ENCODE measurements around the gene PRCP. TPM values are rescaled to one million over a fixed set of nuclear protein-coding genes. Genes with fewer than 3 reads are reported as not detected.
A peak's percentile ranks its signal among the peaks of the same experiment; 100 is the strongest.

PRCP gene
- total RNA-seq, 1 donor from 2014 or later, result 62.0 TPM

GRCh38 chr11:82899957-82900276 is 313 bp downstream of the PRCP start:
- H3K4me3 Mint-ChIP-seq (ENCODE audit: unreplicated experiment), result peak overlapping the region; percentile 100
- Histone ChIP-seq H4K20me1 (ENCODE audit: insufficient read depth, low read length) (peaks cover 3% of the 10 kb centered on the region), H3K79me2 (ENCODE audit: insufficient read depth, low read length) (peaks cover 29% of the 10 kb centered on the region), H3K4me3 (ENCODE audit: insufficient read depth, low read depth, low read length) (peak overlapping the region; percentile 82), H3K9ac (ENCODE audit: low read length) (peak overlapping the region; percentile 84), H3K27ac (ENCODE audit: low read depth, low read length) (peak overlapping the region; percentile 61), H3K4me1 (ENCODE audit: insufficient read depth, low read length) (peaks cover 14% of the 10 kb centered on the region), H3K36me3 (ENCODE audit: insufficient read depth, low read length) (no peaks in the 10 kb centered on the region), H3K9me3 (ENCODE audit: insufficient read depth, low read depth, low read length) (no peaks in the 10 kb centered on the region), H3K4me2 (ENCODE audit: low read length) (peak overlapping the region; percentile 90), H2AFZ (ENCODE audit: low read depth, low read length) (peak overlapping the region; percentile 91), H3K27me3 (ENCODE audit: insufficient read depth, low read length) (no peaks in the 10 kb centered on the region)
- DNase-seq (ENCODE audit: low read depth) (no peak), FAIRE-seq (no peak)
- peaks cover 5% of the 10 kb centered on the region for H3K4me1 Mint-ChIP-seq (ENCODE audit: low read depth, unreplicated experiment)
- H3K27ac Mint-ChIP-seq (ENCODE audit: unreplicated experiment), result peak overlapping the region; percentile 16
- no peaks in the 10 kb centered on the region for H3K36me3 Mint-ChIP-seq (ENCODE audit: low read depth, unreplicated experiment)
- H3K27me3 Mint-ChIP-seq (ENCODE audit: low read depth, unreplicated experiment), result no peaks in the 10 kb centered on the region
- H3K9me3 Mint-ChIP-seq (ENCODE audit: unreplicated experiment), result peaks cover 4% of the 10 kb centered on the region
- no peak for TF ChIP-seq EZH2 (IDR thresholded peaks at IDR 0.05; ENCODE audit: insufficient read depth, low read length)

- DNase-seq (ENCODE audit: low read depth) (no peak), FAIRE-seq (no peak)
- peak overlapping the region; percentile 84 for H3K9ac ChIP-seq (ENCODE audit: low read length)
- no peaks in the 10 kb centered on the region for H3K36me3 ChIP-seq (ENCODE audit: insufficient read depth, low read length)
- H2AFZ ChIP-seq (ENCODE audit: low read depth, low read length), result peak overlapping the region; percentile 91
- no peaks in the 10 kb centered on the region for H3K36me3 Mint-ChIP-seq (ENCODE audit: low read depth, unreplicated experiment)
- H3K27ac Mint-ChIP-seq (ENCODE audit: unreplicated experiment), result peak overlapping the region; percentile 16
- no peaks in the 10 kb centered on the region for H3K27me3 Mint-ChIP-seq (ENCODE audit: low read depth, unreplicated experiment)
- H3K79me2 ChIP-seq (ENCODE audit: insufficient read depth, low read length), result peaks cover 24% of the 10 kb centered on the region
- peak overlapping the region; percentile 100 for H3K4me3 Mint-ChIP-seq (ENCODE audit: unreplicated experiment)
- peak overlapping the region; percentile 90 for H3K4me2 ChIP-seq (ENCODE audit: low read length)
- H3K4me1 Mint-ChIP-seq (ENCODE audit: low read depth, unreplicated experiment), result peaks cover 5% of the 10 kb centered on the region
- peaks cover 14% of the 10 kb centered on the region for H3K4me1 ChIP-seq (ENCODE audit: insufficient read depth, low read length)
- H3K9me3 Mint-ChIP-seq (ENCODE audit: unreplicated experiment), result peaks cover 4% of the 10 kb centered on the region
- no peak overlapping the region for H3K27ac ChIP-seq (ENCODE audit: low read depth, low read length)
- no peaks in the 10 kb centered on the region for H3K9me3 ChIP-seq (ENCODE audit: insufficient read depth, low read depth, low read length)
- H3K4me3 ChIP-seq (ENCODE audit: insufficient read depth, low read depth, low read length), result peak overlapping the region; percentile 82
- H3K27me3 ChIP-seq (ENCODE audit: insufficient read depth, low read length), result no peaks in the 10 kb centered on the region
- no peak for TF ChIP-seq CTCF (IDR thresholded peaks at IDR 0.05; ENCODE audit: insufficient read depth, low read depth, low read length)
- no peak for TF ChIP-seq EZH2 (IDR thresholded peaks at IDR 0.05; ENCODE audit: insufficient read depth, low read length)
- peaks cover 3% of the 10 kb centered on the region for H4K20me1 ChIP-seq (ENCODE audit: insufficient read depth, low read length)
Observed at GRCh38 chr11:82899186-82899820, 927 bp downstream of the PRCP start.

- Histone ChIP-seq H4K20me1 (ENCODE audit: insufficient read depth, low read length) (peaks cover 6% of the 10 kb centered on the region), H3K79me2 (ENCODE audit: insufficient read depth, low read length) (peaks cover 21% of the 10 kb centered on the region), H2AFZ (ENCODE audit: low read depth, low read length) (no peak overlapping the region), H3K4me2 (ENCODE audit: low read length) (no peak overlapping the region), H3K27ac (ENCODE audit: low read depth, low read length) (no peak overlapping the region), H3K27me3 (ENCODE audit: insufficient read depth, low read length) (no peaks in the 10 kb centered on the region), H3K9ac (ENCODE audit: low read length) (no peak overlapping the region), H3K9me3 (ENCODE audit: insufficient read depth, low read depth, low read length) (no peaks in the 10 kb centered on the region), H3K4me1 (ENCODE audit: insufficient read depth, low read length) (peaks cover 14% of the 10 kb centered on the region), H3K36me3 (ENCODE audit: insufficient read depth, low read length) (no peaks in the 10 kb centered on the region), H3K4me3 (ENCODE audit: insufficient read depth, low read depth, low read length) (no peak overlapping the region)
- H3K4me1 Mint-ChIP-seq (ENCODE audit: low read depth, unreplicated experiment), result peaks cover 5% of the 10 kb centered on the region
- TF ChIP-seq EZH2 (IDR thresholded peaks at IDR 0.05; ENCODE audit: insufficient read depth, low read length) (no peak), CTCF (IDR thresholded peaks at IDR 0.05; ENCODE audit: insufficient read depth, low read depth, low read length) (no peak)
- FAIRE-seq, result no peak
- no peaks in the 10 kb centered on the region for H3K36me3 Mint-ChIP-seq (ENCODE audit: low read depth, unreplicated experiment)
- H3K4me3 Mint-ChIP-seq (ENCODE audit: unreplicated experiment), result no peak overlapping the region
- H3K27me3 Mint-ChIP-seq (ENCODE audit: low read depth, unreplicated experiment), result no peaks in the 10 kb centered on the region
- H3K9me3 Mint-ChIP-seq (ENCODE audit: unreplicated experiment), result peaks cover 4% of the 10 kb centered on the region
- DNase-seq (ENCODE audit: low read depth), result no peak
- no peak overlapping the region for H3K27ac Mint-ChIP-seq (ENCODE audit: unreplicated experiment)
Observed at GRCh38 chr11:82898241-82898640, 2.0 kb downstream of the PRCP start.

Measured in astrocyte (in vitro differentiated cells and primary cell).